IMR-90 (cell line): ENCODE results near the gene IFIT3. TPM values are rescaled to one million over a fixed set of nuclear protein-coding genes. Genes with fewer than 3 reads are reported as not detected.

Experiments
- ATAC-seq: fragments of 200-7000 bp; cut with Tn5 transposase; 2 replicates; pipeline ENCODE4 v1.9.1; 2020; ENCODE audit warnings: low read depth, mild to moderate bottlenecking, moderate library complexity
- BruUV-seq: library from RNA; stranded (reverse); fragments of 400-500 nt; replicated peaks from 2 replicates; lab custom pipeline; 2021; lab: Mats Ljungman, UMichigan
- CTCF ChIA-PET: fragments of 300-600 bp; formaldehyde crosslinking; extraction: SDS; loops from one replicate; lab custom pipeline; 2021; ENCODE audit warnings: antibody characterized with exemption; lab: Yijun Ruan, JAX
- POLR2A ChIA-PET: fragments of 300-600 bp; sonication (Branson Sonifier 250); formaldehyde crosslinking; loops from one replicate; lab custom pipeline; 2022; ENCODE audit warnings: antibody characterized with exemption; ENCODE audit not compliant: unreplicated experiment; lab: Charles Lee
- DNase-seq: peaks from one replicate; pipeline ENCODE4 v3.0.0; 2013
- H2AFZ ChIP-seq: replicated peaks from 2 replicates; pipeline ENCODE3; 2013; ENCODE audit warnings: low read length, mild to moderate bottlenecking; ENCODE audit not compliant: poor library complexity
- H2AK5ac ChIP-seq: 2 replicates; pipeline ENCODE4 v1.6.1; 2013; ENCODE audit warnings: low read depth, low read length, inconsistent platforms
- H2AK9ac ChIP-seq: replicated peaks from 2 replicates; pipeline ENCODE3; 2013; ENCODE audit warnings: mild to moderate bottlenecking, low read depth, low read length, moderate library complexity; ENCODE audit not compliant: poor library complexity
- H2BK120ac ChIP-seq: 2 replicates; pipeline ENCODE4 v1.6.1; 2013; ENCODE audit warnings: low read depth, low read length, inconsistent platforms
- H2BK15ac ChIP-seq: 3 replicates; pipeline ENCODE4 v1.6.1; 2013; ENCODE audit warnings: low read depth, low read length, inconsistent platforms
- H2BK20ac ChIP-seq: 2 replicates; pipeline ENCODE4 v1.6.1; 2013; ENCODE audit warnings: low read depth, mild to moderate bottlenecking, inconsistent platforms, low read length, moderate library complexity
- H2BK5ac ChIP-seq: 2 replicates; pipeline ENCODE4 v1.6.1; 2013; ENCODE audit warnings: mild to moderate bottlenecking, low read depth, low read length, inconsistent platforms; ENCODE audit not compliant: poor library complexity, severe bottlenecking
- H3K14ac ChIP-seq: replicated peaks from 2 replicates; pipeline ENCODE4 v1.6.1; 2013; ENCODE audit warnings: low read depth, low read length, inconsistent platforms
- H3K18ac ChIP-seq: 2 replicates; pipeline ENCODE4 v1.6.1; 2013; ENCODE audit warnings: low read depth, low read length, control low read depth
- H3K23ac ChIP-seq: 2 replicates; pipeline ENCODE4 v1.6.1; 2013; ENCODE audit warnings: low read depth, low read length, inconsistent platforms
- H3K27ac ChIP-seq: 2 replicates; pipeline ENCODE4 v1.5.1; 2013; ENCODE audit warnings: mild to moderate bottlenecking, control low read depth, low read length; ENCODE audit not compliant: insufficient read depth
- H3K27me3 ChIP-seq: 2 replicates; pipeline ENCODE4 v1.6.1; 2013; ENCODE audit warnings: low read length; ENCODE audit not compliant: control insufficient read depth, insufficient read depth
- H3K36me3 ChIP-seq: 2 replicates; pipeline ENCODE4 v1.6.1; 2013; ENCODE audit warnings: low read length, mixed read lengths; ENCODE audit not compliant: control insufficient read depth, insufficient read depth
- H3K4ac ChIP-seq: 2 replicates; pipeline ENCODE4 v1.6.1; 2013; ENCODE audit warnings: low read depth, low read length, inconsistent platforms
- H3K4me1 ChIP-seq: 2 replicates; pipeline ENCODE4 v1.6.1; 2013; ENCODE audit warnings: low read length, mixed read lengths; ENCODE audit not compliant: control insufficient read depth, insufficient read depth
- H3K4me2 ChIP-seq: 2 replicates; pipeline ENCODE4 v1.6.1; 2013; ENCODE audit warnings: low read depth, mild to moderate bottlenecking, control low read depth, low read length, moderate library complexity
- H3K4me3 ChIP-seq: 2 replicates; pipeline ENCODE4 v1.5.1; 2013; ENCODE audit warnings: low read depth, mild to moderate bottlenecking, control low read depth, low read length, moderate library complexity; ENCODE audit not compliant: insufficient read depth
- H3K56ac ChIP-seq: 2 replicates; pipeline ENCODE4 v1.6.1; 2013; ENCODE audit warnings: low read length, inconsistent platforms; ENCODE audit not compliant: insufficient read depth; ENCODE audit errors: extremely low read depth
- H3K79me1 ChIP-seq, 2 experiments: 2 replicates each; pipeline ENCODE4 v1.6.1; 2013; ENCODE audit warnings: low read length in 2 of 2, inconsistent platforms in 1 of 2, low read depth in 1 of 2
- H3K9ac ChIP-seq: 2 replicates; pipeline ENCODE4 v1.6.1; 2013; ENCODE audit warnings: low read depth, low read length, control low read depth
- H3K9me1 ChIP-seq: 2 replicates; pipeline ENCODE4 v1.6.1; 2013; ENCODE audit warnings: low read length, inconsistent platforms; ENCODE audit not compliant: insufficient read depth
- H3K9me3 ChIP-seq: 2 replicates; pipeline ENCODE4 v1.6.1; 2013; ENCODE audit warnings: low read length; ENCODE audit not compliant: control insufficient read depth, insufficient read depth
- H4K20me1 ChIP-seq: 2 replicates; pipeline ENCODE4 v1.6.1; 2013; ENCODE audit warnings: low read length, inconsistent platforms; ENCODE audit not compliant: insufficient read depth
- H4K5ac ChIP-seq: 2 replicates; pipeline ENCODE4 v1.6.1; 2013; ENCODE audit warnings: mild to moderate bottlenecking, low read depth, low read length, control low read depth
- H4K8ac ChIP-seq, 2 experiments: 2 replicates each; pipeline ENCODE4 v1.6.1; 2013; ENCODE audit warnings: low read depth in 2 of 2, low read length in 2 of 2, control low read depth in 1 of 2, inconsistent platforms in 1 of 2
- H4K91ac ChIP-seq: 2 replicates; pipeline ENCODE4 v1.6.1; 2013; ENCODE audit warnings: low read depth, low read length, inconsistent platforms; ENCODE audit not compliant: insufficient read depth
- CEBPB ChIP-seq: IDR thresholded peaks from 2 replicates; pipeline ENCODE4 v1.6.1; 2012; ENCODE audit warnings: low read depth, low read length, improper control_type of control experiment
- CHD1 ChIP-seq: IDR thresholded peaks from 2 replicates; pipeline ENCODE4 v1.6.1; 2012; ENCODE audit warnings: low read depth, low read length, improper control_type of control experiment
- MAFK ChIP-seq: IDR thresholded peaks from 2 replicates; pipeline ENCODE4 v1.6.1; 2012; ENCODE audit warnings: low read depth, low read length, improper control_type of control experiment
- POLR2A ChIP-seq: IDR thresholded peaks from 2 replicates; pipeline ENCODE4 v1.6.1; 2012; ENCODE audit warnings: mild to moderate bottlenecking, low read depth, low read length
- RAD21 ChIP-seq: IDR thresholded peaks from 2 replicates; pipeline ENCODE4 v1.6.1; 2012; ENCODE audit warnings: low read length, improper control_type of control experiment
- RCOR1 ChIP-seq: IDR thresholded peaks from 2 replicates; pipeline ENCODE4 v1.6.1; 2012; ENCODE audit warnings: mild to moderate bottlenecking, low read length, improper control_type of control experiment; ENCODE audit not compliant: insufficient replicate concordance
- RFX5 ChIP-seq: IDR thresholded peaks from 2 replicates; pipeline ENCODE4 v1.8.0; 2012; ENCODE audit warnings: low read depth, mild to moderate bottlenecking, low read length, moderate library complexity
- dilution Hi-C: fragments of 300-500 bp; cut with HindIII; formaldehyde crosslinking; loops from one replicate; pipeline ENCODE4 v1.14.3; 2018; ENCODE audit warnings: low sequenced_read_pairs; ENCODE audit not compliant: unreplicated experiment
- in situ Hi-C: fragments of 300-500 bp; cut with MboI; formaldehyde crosslinking; loops from 3 replicates; pipeline ENCODE4 v1.14.3; 2019; ENCODE audit warnings: low sequenced_read_pairs, inconsistent platforms, mixed read lengths
- intact Hi-C: fragments of 100-400 bp; cut with micrococcal nuclease; formaldehyde crosslinking; loops from 2 replicates; pipeline ENCODE4 v1.10.0; 2022
- polyA plus RNA-seq, 3 experiments: library from polyadenylated mRNA; depleted of rRNA; stranded (reverse); fragments of >200 nt; gene quantifications; 2 replicates each; pipeline ENCODE4 v1.2.3, GENCODE V29; 2012; ENCODE audit warnings: low replicate concordance in 1 of 3
- total RNA-seq: library from RNA; depleted of rRNA; stranded (reverse); fragments of >200 nt; gene quantifications from 2 replicates; pipeline ENCODE4 v1.2.3, GENCODE V29; 2012
- TF ChIP-seq, protein P1 (sequence below): conservative IDR thresholded peaks from 2 replicates; pipeline ENCODE4 v1.5.1; 2012; ENCODE audit warnings: mild to moderate bottlenecking, low read depth, low read length, improper control_type of control experiment

Gene IFIT3
- total and polyA plus RNA-seq, 2 of the 4 experiments (the other 2 are of a cell fraction) = 3.5 to 7.3 TPM

GRCh38 chr10:89307269-89307577 is 20.6 kb upstream of the IFIT3 start:
- no peak overlapping the region for H2BK15ac ChIP-seq
- TF ChIP-seq CHD1 (no peak), CEBPB (no peak), RFX5 (no peak), POLR2A (no peak), RCOR1 (no peak), RAD21 (no peak), MAFK (no peak)
- TF ChIP-seq, protein P1, sequence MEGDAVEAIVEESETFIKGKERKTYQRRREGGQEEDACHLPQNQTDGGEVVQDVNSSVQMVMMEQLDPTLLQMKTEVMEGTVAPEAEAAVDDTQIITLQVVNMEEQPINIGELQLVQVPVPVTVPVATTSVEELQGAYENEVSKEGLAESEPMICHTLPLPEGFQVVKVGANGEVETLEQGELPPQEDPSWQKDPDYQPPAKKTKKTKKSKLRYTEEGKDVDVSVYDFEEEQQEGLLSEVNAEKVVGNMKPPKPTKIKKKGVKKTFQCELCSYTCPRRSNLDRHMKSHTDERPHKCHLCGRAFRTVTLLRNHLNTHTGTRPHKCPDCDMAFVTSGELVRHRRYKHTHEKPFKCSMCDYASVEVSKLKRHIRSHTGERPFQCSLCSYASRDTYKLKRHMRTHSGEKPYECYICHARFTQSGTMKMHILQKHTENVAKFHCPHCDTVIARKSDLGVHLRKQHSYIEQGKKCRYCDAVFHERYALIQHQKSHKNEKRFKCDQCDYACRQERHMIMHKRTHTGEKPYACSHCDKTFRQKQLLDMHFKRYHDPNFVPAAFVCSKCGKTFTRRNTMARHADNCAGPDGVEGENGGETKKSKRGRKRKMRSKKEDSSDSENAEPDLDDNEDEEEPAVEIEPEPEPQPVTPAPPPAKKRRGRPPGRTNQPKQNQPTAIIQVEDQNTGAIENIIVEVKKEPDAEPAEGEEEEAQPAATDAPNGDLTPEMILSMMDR = no peak
- H3K56ac ChIP-seq = no peak overlapping the region
- no peak overlapping the region for H2AK9ac ChIP-seq
- BruUV-seq = no TSS peak
- H4K91ac ChIP-seq = no peak overlapping the region
- no peak overlapping the region for H3K14ac ChIP-seq
- H2AK5ac ChIP-seq = no peak overlapping the region
- dilution Hi-C loops (no loop called here), intact Hi-C loops (no loop called here), in situ Hi-C loops (no loop called here)
- peaks cover 2 to 4% of the 10 kb centered on the region in 2 experiments; a peak in 1 of 4 replicates for H3K79me1 ChIP-seq
- no peak overlapping the region for H2BK120ac ChIP-seq
- H4K8ac ChIP-seq = no peak overlapping the region
- DNase-seq (no peak), ATAC-seq (peak; percentile 80)
- no peaks in the 10 kb centered on the region; the same call in 1 of the 2 replicates for H3K36me3 ChIP-seq
- CTCF ChIA-PET = no interaction called here
- H4K5ac ChIP-seq = no peak overlapping the region
- H3K9me3 ChIP-seq = no peaks in the 10 kb centered on the region
- POLR2A ChIA-PET = no interaction called here
- H4K20me1 ChIP-seq = no peaks in the 10 kb centered on the region
- H3K18ac ChIP-seq = no peak overlapping the region
- H3K4me3 ChIP-seq = no peak overlapping the region
- no peaks in the 10 kb centered on the region for H3K9me1 ChIP-seq
- no peak overlapping the region for H3K4ac ChIP-seq
- H2BK20ac ChIP-seq = no peak overlapping the region
- no peak overlapping the region for H3K23ac ChIP-seq
- no peak overlapping the region for H2BK5ac ChIP-seq
- no peak overlapping the region for H3K4me2 ChIP-seq
- H3K9ac ChIP-seq = no peak overlapping the region
- no peak overlapping the region for H3K27ac ChIP-seq
- H2AFZ ChIP-seq = no peak overlapping the region
- no peaks in the 10 kb centered on the region for H3K27me3 ChIP-seq
- H3K4me1 ChIP-seq = peaks cover 8% of the 10 kb centered on the region
